A549 treated with Mapracorat at 1 μM for 4 hours (cell line): Measurements from ENCODE around the gene POLD2. TPM values are rescaled to one million over a fixed set of nuclear protein-coding genes. Genes with fewer than 3 reads are reported as not detected.

Experiments used
- total RNA-seq: library from RNA; stranded (reverse); fragments of 200-300 nt; extraction: Qiagen RNA extraction; gene quantifications from 5 replicates; pipeline ENCODE4 v1.2.3, GENCODE V29; 2022

The POLD2 gene
- total RNA-seq = 144 to 178 TPM (median 160 TPM) in 5 replicates

DNA sequence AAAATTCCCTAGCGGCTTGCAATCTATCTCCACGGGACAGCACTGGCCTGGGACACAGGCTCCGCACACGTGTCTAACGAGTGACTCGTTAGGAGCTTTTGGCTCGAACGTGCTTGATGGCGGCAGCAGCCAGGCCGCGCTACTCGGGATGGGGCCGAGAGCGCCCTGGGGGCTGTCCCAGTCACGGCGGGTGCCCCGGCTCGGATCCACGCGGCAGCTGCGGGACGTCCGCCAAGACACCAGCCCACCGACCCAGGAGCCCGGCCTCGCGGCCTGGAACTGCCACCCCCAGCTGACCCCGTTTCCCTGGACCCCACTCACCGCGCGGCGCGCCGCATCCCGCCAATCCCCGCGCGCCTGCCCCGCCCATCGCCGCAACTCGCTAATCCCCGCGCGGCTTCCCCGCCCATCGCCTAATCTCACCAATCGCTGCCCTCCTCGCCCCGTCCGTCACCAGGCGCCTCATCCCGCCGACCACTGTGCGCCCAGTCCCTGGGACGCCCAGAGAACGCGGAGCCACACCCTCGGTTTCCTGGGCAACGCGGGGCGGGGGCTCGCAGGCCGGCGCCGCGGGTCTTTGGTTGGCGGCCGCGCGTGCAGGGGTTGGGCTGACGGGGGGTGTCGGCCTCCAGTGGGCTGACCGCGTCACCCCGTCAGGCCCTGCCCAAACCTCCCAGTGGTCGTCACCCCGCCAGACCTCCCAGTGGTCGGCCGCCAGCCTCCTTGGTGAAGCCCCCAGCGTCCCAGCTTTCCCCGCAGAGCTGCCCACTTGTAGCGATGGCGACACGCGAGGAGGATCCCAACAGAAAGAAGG is at the start of gene POLD2:
Gene POLD2, minus strand, starts transcription at position 359 of the 814 bp plus-strand sequence. CDS start 1,495 bp downstream, outside the sequence.

DNA sequence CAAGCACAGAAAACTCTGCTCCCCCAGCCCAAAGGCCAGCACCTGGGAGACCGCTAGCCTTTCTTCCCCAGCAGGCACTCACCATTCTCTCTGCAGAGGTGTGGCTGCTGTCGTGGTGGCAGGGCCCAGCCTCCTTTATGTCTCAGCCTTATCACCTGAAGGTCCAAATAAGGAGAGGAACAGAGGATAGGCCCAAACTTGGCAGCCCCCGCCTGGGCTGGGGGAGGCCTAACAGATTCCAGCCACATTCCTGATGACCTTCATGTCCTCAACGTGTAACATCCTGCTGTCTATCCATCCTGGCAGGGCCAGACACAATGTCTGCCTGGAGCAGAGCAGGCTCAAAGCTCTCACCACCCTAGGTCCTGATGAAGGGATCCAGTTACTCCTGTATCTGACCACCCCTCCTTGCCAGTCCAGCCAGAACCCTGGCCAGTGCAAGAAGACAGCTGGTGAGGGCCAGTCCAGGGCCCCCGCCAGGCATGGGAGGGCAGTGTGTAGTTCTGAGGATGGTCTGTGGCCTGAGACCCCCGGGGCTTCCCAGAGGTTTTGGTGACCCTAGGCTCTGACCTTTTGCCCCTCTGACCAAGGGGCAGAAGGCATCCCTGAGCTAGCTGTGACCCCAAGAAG is 18.0 kb upstream of the POLD2 start, which contains the start of gene MYL7:
Gene MYL7, minus strand, starts transcription at position 112 of the 630 bp plus-strand sequence. Its CDS starts 27 bp downstream, at position 85.

GRCh38 chr7:44103923-44104859 is 19.2 kb downstream of the POLD2 start, which contains the start of gene AEBP1:
Gene AEBP1 (plus strand): TSS chr7:44104345. CDS start chr7:44104666, 321 bp downstream.

GRCh38 chr7:44065431-44066110 is 57.8 kb downstream of the POLD2 start, which contains the start of gene PGAM2:
Gene PGAM2 (minus strand): TSS chr7:44065567. CDS start chr7:44065529, 38 bp downstream.

Other genes with a start within 250 kb of the POLD2 start
- 26.0 to 29.4 TPM (median 28.3 TPM) in 5 replicates for gene URGCP, start 217.0 kb downstream of the POLD2 start, total RNA-seq
- gene UBE2D4, start 197.1 kb downstream of the POLD2 start, total RNA-seq = 7.3 to 11.5 TPM (median 10.0 TPM) in 5 replicates
- gene SPDYE1, start 125.7 kb downstream of the POLD2 start, total RNA-seq = not detected in 5 replicates
- 59.1 to 68.9 TPM (median 68.1 TPM) in 5 replicates for gene DBNL, start 78.8 kb downstream of the POLD2 start, total RNA-seq
- gene PGAM2, start 58.0 kb downstream of the POLD2 start, total RNA-seq = not detected in 5 replicates
- gene POLM, start 41.0 kb downstream of the POLD2 start, total RNA-seq = 5.3 to 7.9 TPM (median 6.5 TPM) in 5 replicates
- 0.19 TPM in 1 of 5 replicates, not detected in the others for gene AEBP1, start 19.2 kb downstream of the POLD2 start, total RNA-seq
- not detected in 5 replicates for gene MYL7, start 17.8 kb upstream of the POLD2 start, total RNA-seq
- not detected in 5 replicates for gene GCK, start 65.9 kb upstream of the POLD2 start, total RNA-seq
- 113 to 122 TPM (median 116 TPM) in 5 replicates for gene YKT6, start 77.4 kb upstream of the POLD2 start, total RNA-seq
- gene CAMK2B, start 202.0 kb upstream of the POLD2 start, total RNA-seq = 0.12 to 0.58 TPM (median 0.23 TPM) in 5 replicates